Epithelial cell of proximal tubule (primary cell): Measurements from ENCODE around the gene DCAKD. TPM values are rescaled to one million over a fixed set of nuclear protein-coding genes. Genes with fewer than 3 reads are reported as not detected.

ENCODE experiments used
- DNase-seq: peaks from one replicate; pipeline ENCODE4 v3.0.0-alpha.2; 2011; ENCODE audit warnings: low read depth
- H3K4me3 ChIP-seq: 2 replicates; pipeline ENCODE4 v1.5.1; 2011; ENCODE audit warnings: low read depth, mild to moderate bottlenecking, low read length
- CTCF ChIP-seq: conservative IDR thresholded peaks from 2 replicates; pipeline ENCODE4 v1.5.1; 2012; ENCODE audit warnings: low read depth, mild to moderate bottlenecking, low read length
- total RNA-seq: library from RNA; depleted of rRNA; stranded (reverse); fragments of >200 nt; gene quantifications from 2 replicates; pipeline ENCODE4 v1.2.3, GENCODE V29; 2015

DCAKD gene
- total RNA-seq, 1 donor from 2014 or later, result 44.4 TPM

GRCh38 chr17:44979426-44979995 lies 71.9 kb downstream of the DCAKD start:
- DNase-seq, result no peak
- no peak overlapping the region for H3K4me3 ChIP-seq
- no peak for TF ChIP-seq CTCF

GRCh38 chr17:44978807-44979206 lies 72.6 kb downstream of the DCAKD start:
- TF ChIP-seq CTCF, result no peak
- no peak for DNase-seq

GRCh38 chr17:44977814-44978550 lies 73.5 kb downstream of the DCAKD start:
- H3K4me3 ChIP-seq, result no peak overlapping the region
- no peak for DNase-seq

More at GRCh38 chr17:44978807-44979206, 72.6 kb downstream of the DCAKD start:
- H3K4me3 ChIP-seq, result no peak overlapping the region

GRCh38 chr17:44977065-44977464 lies 74.4 kb downstream of the DCAKD start:
- no peak overlapping the region for H3K4me3 ChIP-seq
- no peak for DNase-seq
- no peak for TF ChIP-seq CTCF

More at GRCh38 chr17:44977814-44978550, 73.5 kb downstream of the DCAKD start:
- TF ChIP-seq CTCF, result no peak

GRCh38 chr17:44976206-44976605 lies 75.2 kb downstream of the DCAKD start:
- DNase-seq, result no peak
- H3K4me3 ChIP-seq, result no peak overlapping the region
- TF ChIP-seq CTCF, result no peak

Other genes starting within 250 kb of the DCAKD start
- gene GJC1, start 221.3 kb downstream of the DCAKD start, total RNA-seq, result 42.4 and 42.5 TPM in 2 replicates
- not detected in 2 replicates for gene HIGD1B, start 203.7 kb downstream of the DCAKD start, total RNA-seq
- 78.1 and 129 TPM in 2 replicates for gene EFTUD2, start 152.2 kb downstream of the DCAKD start, total RNA-seq
- gene GFAP, start 136.1 kb downstream of the DCAKD start, total RNA-seq, result 0.58 and 1.0 TPM in 2 replicates
- 22.5 and 26.3 TPM in 2 replicates for gene KIF18B, start 103.9 kb downstream of the DCAKD start, total RNA-seq
- gene C1QL1, start 83.3 kb downstream of the DCAKD start, total RNA-seq, result 0.22 TPM in 1 of 2 replicates, not detected in the other
- 81.9 and 82.5 TPM in 2 replicates for gene NMT1, start 9.7 kb upstream of the DCAKD start, total RNA-seq
- gene PLCD3, start 80.9 kb upstream of the DCAKD start, total RNA-seq, result 46.0 and 107 TPM in 2 replicates
- 4.5 and 11.3 TPM in 2 replicates for gene ACBD4, start 84.1 kb upstream of the DCAKD start, total RNA-seq
- 11.0 and 20.3 TPM in 2 replicates for gene HEXIM1, start 96.8 kb upstream of the DCAKD start, total RNA-seq
- 3.0 and 6.1 TPM in 2 replicates for gene HEXIM2, start 110.2 kb upstream of the DCAKD start, total RNA-seq
- 5.1 and 5.7 TPM in 2 replicates for gene FMNL1, start 170.3 kb upstream of the DCAKD start, total RNA-seq
- gene SPATA32, start 210.5 kb upstream of the DCAKD start, total RNA-seq, result not detected in 2 replicates